NOMO-1 treated with DMSO at 0.1 percent for 48 hours (cell line): ENCODE measurements around the gene ZBTB20.

Experiments used
- DNase-seq: peaks from one replicate; lab custom pipeline; 2025; ENCODE audit not compliant: unreplicated experiment; lab: John Stamatoyannopoulos, UW

The ZBTB20 gene

GRCh38 chr3:114939920-114940319 is 207.2 kb downstream of the ZBTB20 start:
- DNase-seq: no peak

DNA sequence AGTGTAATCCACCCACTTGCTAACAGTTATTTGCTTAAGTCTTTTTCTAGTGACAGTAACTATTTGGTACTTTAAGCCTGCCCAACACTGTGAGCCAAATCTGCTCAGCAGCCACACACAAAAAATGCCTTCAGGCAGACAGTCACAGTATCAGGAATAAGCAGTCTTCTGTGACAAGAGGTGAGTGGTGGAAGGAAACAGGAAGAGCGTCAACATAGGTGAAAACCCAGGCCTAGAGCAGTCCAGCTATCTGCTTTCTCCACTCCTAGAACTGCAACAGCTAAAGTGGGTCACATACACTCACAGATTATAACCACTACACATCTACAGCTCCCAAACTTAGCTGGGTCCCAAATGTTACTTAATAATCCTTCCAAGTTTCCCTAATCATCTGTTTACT is 213.7 kb downstream of the ZBTB20 start:
- no peak for DNase-seq

DNA sequence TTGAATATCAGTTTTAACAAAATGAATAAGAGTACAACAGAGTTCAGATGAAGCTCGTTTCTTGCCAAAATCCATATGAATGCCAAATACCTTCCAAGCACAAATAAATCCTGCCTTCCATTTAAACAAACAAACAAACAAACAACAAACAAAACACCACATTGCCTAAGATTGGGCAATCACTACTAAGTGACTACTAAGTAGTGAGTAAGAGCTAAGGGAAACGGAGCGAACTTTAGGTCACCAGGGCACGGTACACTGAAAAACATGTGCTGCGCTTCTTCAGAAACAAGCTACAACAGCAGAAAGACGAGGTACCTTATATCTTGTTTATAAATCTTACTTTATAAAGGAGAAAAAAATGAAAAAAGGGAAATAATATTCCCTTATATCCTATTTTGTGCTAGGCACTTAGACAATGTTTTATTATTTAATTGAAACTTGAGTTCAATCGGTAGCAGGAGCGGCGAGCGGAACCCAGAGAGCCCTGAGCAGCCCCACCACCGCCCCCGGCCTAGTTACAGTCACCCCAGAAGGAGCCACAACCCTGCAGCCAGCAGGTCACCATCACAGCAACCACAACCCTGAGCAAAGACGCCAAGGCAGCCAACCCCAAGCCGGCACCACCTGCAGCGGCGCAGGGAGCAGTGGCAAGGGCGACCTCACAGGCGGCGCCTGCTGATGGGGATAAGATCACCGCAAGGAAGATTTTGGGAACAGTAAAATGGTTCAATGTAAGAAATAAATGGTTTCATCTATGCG is 216.9 kb downstream of the ZBTB20 start:
- DNase-seq: no peak

DNA sequence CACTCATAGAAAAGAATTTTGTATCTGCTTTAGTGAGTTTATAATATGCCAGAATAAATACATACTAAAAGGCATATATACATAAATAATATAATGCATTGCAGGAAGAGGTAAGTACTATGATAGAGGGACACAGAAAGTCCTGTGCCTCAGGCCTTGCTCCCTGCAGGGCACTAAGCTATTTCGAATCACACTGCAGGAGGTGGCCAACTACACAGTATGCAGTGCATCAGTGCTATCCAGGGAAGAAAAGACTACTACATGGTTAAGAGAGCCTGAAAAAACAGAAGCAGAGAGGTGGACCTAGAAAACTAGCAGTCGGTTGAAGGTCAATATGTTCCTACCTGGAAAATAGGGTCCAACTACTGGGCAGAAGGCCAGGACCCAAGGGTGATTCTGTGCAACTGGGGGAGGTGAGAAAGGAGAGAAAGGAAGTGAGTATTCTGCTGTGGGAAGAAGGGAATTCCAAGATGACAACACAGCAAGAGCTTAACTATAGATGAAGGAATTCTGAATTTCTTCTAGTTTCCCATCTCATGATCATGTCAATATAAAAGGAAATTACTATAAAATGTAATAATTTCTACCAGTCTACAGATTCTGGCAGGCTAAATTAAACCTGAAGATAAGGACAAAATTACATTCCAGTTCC is 218.0 kb downstream of the ZBTB20 start:
- no peak for DNase-seq

- DNase-seq: peak; percentile 26
These were observed 242.5 kb downstream of the ZBTB20 start for GRCh38 chr3:114904633-114905032.

DNA sequence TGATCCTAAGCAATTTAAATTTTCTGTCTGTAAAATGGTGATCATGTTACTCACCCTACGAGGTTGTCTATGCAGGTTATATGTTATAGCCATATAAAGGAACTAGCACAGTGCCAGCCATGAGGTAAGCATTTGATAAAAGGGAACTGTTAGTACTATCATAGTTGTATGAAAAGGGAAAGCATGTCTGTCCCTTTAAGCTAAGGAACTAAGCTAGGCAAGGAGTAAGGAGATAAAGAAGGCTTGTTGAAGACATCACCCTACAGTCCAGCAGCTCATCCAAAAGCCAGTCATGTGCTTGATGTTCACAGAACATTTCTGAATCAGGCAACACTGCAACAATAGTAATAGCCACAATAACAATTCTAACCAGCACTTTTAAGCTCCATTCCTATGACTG is 243.9 kb downstream of the ZBTB20 start:
- no peak for DNase-seq

GRCh38 chr3:114902691-114903101 is 244.4 kb downstream of the ZBTB20 start:
- no peak for DNase-seq

DNA sequence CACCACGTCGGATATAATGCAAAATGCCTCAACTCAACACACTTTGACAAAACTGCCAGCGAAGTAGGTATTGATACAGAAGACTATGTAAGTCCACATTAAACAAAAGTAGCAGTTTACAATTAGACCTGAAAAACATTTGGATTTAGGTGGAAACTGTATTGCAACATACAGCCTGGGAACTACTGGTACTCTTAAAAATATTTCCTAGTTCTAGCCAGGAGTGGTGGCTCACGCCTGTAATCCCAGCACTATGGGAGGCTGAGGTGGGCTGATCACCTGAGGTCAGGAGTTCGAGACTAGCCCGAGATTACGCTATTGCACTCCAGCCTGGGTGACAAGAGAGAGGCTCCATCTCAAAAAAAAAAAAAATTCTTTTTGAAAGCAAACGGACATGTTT is 246.2 kb downstream of the ZBTB20 start:
- DNase-seq: no peak

GRCh38 chr3:114899186-114899931 is 247.7 kb downstream of the ZBTB20 start:
- no peak for DNase-seq

- no peak for DNase-seq
These were observed 250.1 kb downstream of the ZBTB20 start for GRCh38 chr3:114896978-114897377.

- no peak for DNase-seq
These were observed 253.7 kb downstream of the ZBTB20 start for GRCh38 chr3:114893361-114893760.

GRCh38 chr3:114892880-114893279 is 254.2 kb downstream of the ZBTB20 start:
- no peak for DNase-seq

- no peak for DNase-seq
These were observed 254.8 kb downstream of the ZBTB20 start for GRCh38 chr3:114892131-114892879.

DNA sequence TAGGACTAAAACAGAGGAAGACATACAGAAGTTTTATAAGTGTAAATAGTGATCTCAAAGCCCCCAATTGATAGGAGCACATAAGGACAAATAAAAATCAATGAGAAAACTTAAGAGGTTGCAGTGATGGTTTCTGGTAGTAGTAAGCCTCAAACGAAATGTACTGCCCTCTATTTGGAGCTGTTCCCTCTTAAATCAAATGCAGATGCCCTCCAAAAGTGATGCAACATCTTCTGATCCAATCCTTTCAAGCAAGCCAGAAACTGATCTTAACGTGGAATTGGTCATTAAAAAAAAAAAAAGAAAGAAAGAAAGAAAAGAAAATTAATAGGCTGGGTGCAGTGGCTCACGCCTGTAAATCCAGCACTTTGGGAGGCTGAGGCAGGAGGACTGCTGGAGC is 259.3 kb downstream of the ZBTB20 start:
- no peak for DNase-seq

- no peak for DNase-seq
These were observed 260.2 kb downstream of the ZBTB20 start for GRCh38 chr3:114886905-114887304.

DNA sequence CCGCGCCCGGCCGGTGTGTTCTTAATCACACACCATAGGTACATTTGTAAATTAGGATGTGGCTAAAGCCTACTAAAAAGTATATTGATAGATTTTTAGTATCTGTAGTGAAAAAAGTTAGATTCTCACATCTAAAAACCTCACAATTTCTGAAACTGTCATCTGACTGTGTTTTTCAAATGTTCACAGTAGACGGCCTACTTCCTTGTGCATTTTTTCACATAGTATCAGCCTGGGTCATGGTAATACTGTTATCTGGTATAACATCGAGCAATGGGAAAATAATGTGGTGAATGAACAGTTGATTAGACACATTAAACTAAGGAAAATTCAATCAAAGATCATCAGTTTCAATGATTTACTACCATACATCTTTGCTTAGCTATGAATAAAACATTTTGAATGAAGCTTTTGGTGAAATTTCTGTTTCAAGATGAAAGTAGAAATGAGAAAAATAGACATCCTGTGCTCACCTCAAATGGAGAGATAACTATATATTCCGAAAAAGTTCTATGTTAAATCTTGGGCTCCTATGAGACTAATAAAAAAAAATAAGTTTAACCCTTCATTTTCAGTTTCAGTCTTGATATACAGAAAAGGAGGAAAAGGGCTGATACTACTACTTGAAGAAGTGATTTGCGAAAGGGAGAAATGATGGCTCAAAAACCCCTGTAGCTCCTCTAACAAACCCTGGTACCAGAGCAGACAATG is 262.7 kb downstream of the ZBTB20 start:
- no peak for DNase-seq

DNA sequence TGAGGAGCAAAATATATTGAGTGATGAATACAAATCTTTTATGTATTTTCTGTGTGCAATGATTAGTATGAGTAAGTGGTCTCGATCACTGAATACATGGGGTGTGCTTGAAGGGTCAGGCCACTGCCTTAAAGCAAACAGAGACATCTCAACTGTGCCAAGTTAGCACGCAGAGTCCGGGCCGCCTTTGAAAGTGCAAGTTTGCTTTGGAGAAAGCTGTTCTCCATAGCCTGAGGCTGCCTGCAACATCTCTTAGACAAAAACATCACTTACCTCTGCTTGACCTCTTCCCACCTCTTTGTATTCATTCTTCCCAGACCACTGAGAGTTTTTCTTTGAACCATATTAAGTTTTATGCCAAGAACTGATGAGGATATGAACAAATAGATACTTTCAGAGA is 267.0 kb downstream of the ZBTB20 start:
- no peak for DNase-seq

- peak; percentile 49 for DNase-seq
These were observed 267.7 kb downstream of the ZBTB20 start for GRCh38 chr3:114879059-114880031.

DNA sequence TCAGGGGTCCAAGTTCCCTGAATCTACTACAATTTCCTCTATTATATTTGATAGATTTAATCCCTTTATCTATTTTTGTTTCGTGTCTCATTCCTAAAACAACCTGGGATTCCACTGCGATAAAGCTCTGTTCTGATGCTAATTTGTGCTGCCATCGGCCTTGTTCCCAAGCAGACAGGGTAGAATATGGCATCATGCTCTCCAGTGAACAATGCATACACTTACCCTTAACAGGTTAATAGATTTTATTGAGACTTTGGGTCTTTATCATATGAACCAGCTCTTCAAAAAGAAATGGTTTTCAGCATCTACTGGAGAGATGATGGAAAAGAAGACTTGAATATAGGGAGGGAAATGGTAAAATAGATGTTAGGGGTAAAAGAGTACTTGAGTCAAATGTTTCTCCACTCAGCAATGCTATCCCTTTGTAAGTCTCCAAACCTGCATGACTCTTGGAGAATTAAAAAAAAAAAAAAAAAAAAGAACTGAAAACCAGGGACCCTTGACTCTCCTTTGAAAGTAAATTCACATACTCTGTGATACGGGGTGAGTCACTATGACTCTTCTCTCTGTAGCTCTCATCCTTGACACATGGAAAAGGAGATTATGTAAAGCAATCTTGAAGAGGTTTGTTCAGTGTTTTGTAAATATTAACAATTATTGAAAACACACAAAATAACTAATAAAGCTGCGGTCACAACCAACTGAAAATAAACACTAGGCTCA is 268.8 kb downstream of the ZBTB20 start:
- DNase-seq: no peak
